Fibroblast of lung (primary cell): ENCODE data around the gene COL25A1. TPM values are rescaled to one million over a fixed set of nuclear protein-coding genes. Genes with fewer than 3 reads are reported as not detected.

ENCODE experiments used
- DNase-seq, 2 donors: peaks; one replicate each; pipeline versions ENCODE4 v3.0.0 to v3.0.0-alpha.2; 2010; ENCODE audit warnings: low read depth in 2 of 2
- H2AFZ ChIP-seq: 2 replicates; pipeline ENCODE4 v1.5.1; 2012; ENCODE audit warnings: low read length, control low read depth, inconsistent platforms
- H3K27ac ChIP-seq: 2 replicates; pipeline ENCODE4 v1.5.1; 2011; ENCODE audit warnings: low read length, control low read depth; ENCODE audit not compliant: insufficient read depth
- H3K27me3 ChIP-seq: 2 replicates; pipeline ENCODE4 v1.5.1; 2011; ENCODE audit warnings: mild to moderate bottlenecking, low read length; ENCODE audit not compliant: control insufficient read depth, insufficient read depth
- H3K36me3 ChIP-seq: 2 replicates; pipeline ENCODE4 v1.5.1; 2011; ENCODE audit warnings: low read length; ENCODE audit not compliant: control insufficient read depth, insufficient read depth
- H3K4me1 ChIP-seq: 2 replicates; pipeline ENCODE4 v1.5.1; 2011; ENCODE audit warnings: low read length; ENCODE audit not compliant: control insufficient read depth, insufficient read depth; ENCODE audit errors: extremely low read depth
- H3K4me2 ChIP-seq: 2 replicates; pipeline ENCODE4 v1.5.1; 2011; ENCODE audit warnings: low read length, control low read depth; ENCODE audit not compliant: insufficient read depth; ENCODE audit errors: extremely low read depth
- H3K4me3 ChIP-seq, 4 experiments: fragments of 200-600 bp in 1 of 4; sonication (generic) in 1 of 4; replicated peaks in 1 of 4; 2 replicates each; pipeline ENCODE4 v1.5.1; 2011 to 2016; ENCODE audit warnings: low read length in 4 of 4, low read depth in 3 of 4, mild to moderate bottlenecking in 3 of 4, control low read depth in 2 of 4, inconsistent platforms in 1 of 4, mixed read lengths in 1 of 4; ENCODE audit not compliant: insufficient read depth in 1 of 4; ENCODE audit errors: control extremely low read depth in 1 of 4
- H3K79me2 ChIP-seq: 2 replicates; pipeline ENCODE4 v1.5.1; 2012; ENCODE audit warnings: mild to moderate bottlenecking, low read length, inconsistent platforms; ENCODE audit not compliant: control insufficient read depth, insufficient read depth
- H3K9ac ChIP-seq: 2 replicates; pipeline ENCODE4 v1.5.1; 2011; ENCODE audit warnings: mild to moderate bottlenecking, low read length, control low read depth; ENCODE audit not compliant: insufficient read depth
- H3K9me3 ChIP-seq: 2 replicates; pipeline ENCODE4 v1.5.1; 2012; ENCODE audit warnings: low read depth, low read length; ENCODE audit not compliant: control insufficient read depth, insufficient read depth
- H4K20me1 ChIP-seq: 2 replicates; pipeline ENCODE4 v1.5.1; 2011; ENCODE audit warnings: low read length; ENCODE audit not compliant: control insufficient read depth, insufficient read depth; ENCODE audit errors: extremely low read depth
- EZH2 ChIP-seq: IDR thresholded peaks from 2 replicates; pipeline ENCODE4 v1.5.1; 2012; ENCODE audit warnings: low read length, control low read depth, mild to moderate bottlenecking; ENCODE audit errors: missing control alignments
- polyA plus RNA-seq, 2 donors: library from polyadenylated mRNA; depleted of rRNA in 1 of 2; stranded (reverse) in 1 of 2; unstranded in 1 of 2; fragments of >200 nt; gene quantifications; 2 replicates each; pipeline ENCODE4 v1.2.1, GENCODE V29; 2011 to 2012; ENCODE audit warnings: missing spikeins in 1 of 2
- total RNA-seq: library from RNA; depleted of rRNA; stranded (reverse); fragments of >200 nt; gene quantifications from 2 replicates; pipeline ENCODE4 v1.2.1, GENCODE V29; 2014
- TF ChIP-seq, protein P1 (sequence below), 2 donors: IDR thresholded peaks in 1 of 2; conservative IDR thresholded peaks in 1 of 2; 1 replicate in 1 of 2; 2 replicates in 1 of 2; pipeline ENCODE4 v1.5.1; 2011 to 2012; ENCODE audit warnings: low read length in 2 of 2, control low read depth in 1 of 2, inconsistent platforms in 1 of 2, low read depth in 1 of 2, mild to moderate bottlenecking in 1 of 2

Gene COL25A1
- total and polyA plus RNA-seq, 2 donors (not counting 1 experiment from before 2014, with no cell fraction given): under 0.01 to 0.01 TPM

DNA sequence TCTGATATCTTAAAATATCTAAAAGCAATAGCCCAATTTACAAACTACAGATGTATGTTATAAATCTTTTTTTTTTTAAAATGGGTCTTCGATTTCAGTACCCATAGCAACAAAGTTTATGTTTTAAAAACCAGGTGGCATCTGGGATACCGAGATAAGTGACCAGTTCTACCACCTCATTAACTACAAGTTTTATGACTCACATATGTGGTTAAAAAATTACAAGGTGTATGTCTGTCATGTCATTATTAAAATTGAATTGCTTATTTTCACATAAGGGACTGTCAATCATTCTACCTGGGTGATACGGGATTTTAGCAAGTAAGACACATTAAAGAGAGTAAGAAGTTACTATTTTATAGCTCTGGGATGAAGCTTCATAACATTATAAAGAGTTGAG is 347.6 kb downstream of the COL25A1 start:
- H3K4me1 ChIP-seq: no peaks in the 10 kb centered on the region
- H2AFZ ChIP-seq: no peak overlapping the region
- H3K27me3 ChIP-seq: no peaks in the 10 kb centered on the region
- H3K79me2 ChIP-seq: no peaks in the 10 kb centered on the region
- H3K36me3 ChIP-seq: no peaks in the 10 kb centered on the region
- H3K9ac ChIP-seq: no peak overlapping the region
- H4K20me1 ChIP-seq: no peaks in the 10 kb centered on the region
- H3K4me2 ChIP-seq: no peak overlapping the region
- H3K27ac ChIP-seq: no peak overlapping the region
- TF ChIP-seq EZH2: no peak
- TF ChIP-seq, protein P1, sequence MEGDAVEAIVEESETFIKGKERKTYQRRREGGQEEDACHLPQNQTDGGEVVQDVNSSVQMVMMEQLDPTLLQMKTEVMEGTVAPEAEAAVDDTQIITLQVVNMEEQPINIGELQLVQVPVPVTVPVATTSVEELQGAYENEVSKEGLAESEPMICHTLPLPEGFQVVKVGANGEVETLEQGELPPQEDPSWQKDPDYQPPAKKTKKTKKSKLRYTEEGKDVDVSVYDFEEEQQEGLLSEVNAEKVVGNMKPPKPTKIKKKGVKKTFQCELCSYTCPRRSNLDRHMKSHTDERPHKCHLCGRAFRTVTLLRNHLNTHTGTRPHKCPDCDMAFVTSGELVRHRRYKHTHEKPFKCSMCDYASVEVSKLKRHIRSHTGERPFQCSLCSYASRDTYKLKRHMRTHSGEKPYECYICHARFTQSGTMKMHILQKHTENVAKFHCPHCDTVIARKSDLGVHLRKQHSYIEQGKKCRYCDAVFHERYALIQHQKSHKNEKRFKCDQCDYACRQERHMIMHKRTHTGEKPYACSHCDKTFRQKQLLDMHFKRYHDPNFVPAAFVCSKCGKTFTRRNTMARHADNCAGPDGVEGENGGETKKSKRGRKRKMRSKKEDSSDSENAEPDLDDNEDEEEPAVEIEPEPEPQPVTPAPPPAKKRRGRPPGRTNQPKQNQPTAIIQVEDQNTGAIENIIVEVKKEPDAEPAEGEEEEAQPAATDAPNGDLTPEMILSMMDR (conservative IDR thresholded peaks at IDR 0.05 in 1 of 2, IDR thresholded peaks at IDR 0.05 in 1 of 2; ENCODE audit: low read depth in 1 of 2, low read length in 2 of 2): no peak
- H3K4me3 ChIP-seq: no peak overlapping the region
- DNase-seq: peak in 1 of 2 donors; percentile 9
- no peaks in the 10 kb centered on the region for H3K9me3 ChIP-seq

DNA sequence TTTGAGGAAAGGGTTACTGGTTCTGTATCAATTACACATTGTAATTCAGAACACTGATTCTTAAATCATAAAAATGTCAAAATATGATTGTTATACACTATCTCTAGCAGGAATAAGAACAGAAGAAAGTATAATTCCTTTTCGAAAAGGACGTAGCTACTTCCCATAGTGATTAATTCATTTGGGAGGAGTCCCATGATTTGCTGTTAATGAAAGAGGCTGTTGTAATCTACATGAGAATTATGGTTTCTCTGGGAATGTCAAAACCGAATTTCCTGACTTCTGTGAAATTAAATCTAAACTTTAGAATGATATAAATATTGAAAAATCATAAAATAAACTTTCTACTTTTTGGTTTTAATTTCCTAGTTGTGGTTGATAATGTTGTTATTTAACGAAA is 348.5 kb downstream of the COL25A1 start:
- H3K79me2 ChIP-seq: no peaks in the 10 kb centered on the region
- no peaks in the 10 kb centered on the region for H3K27me3 ChIP-seq
- H4K20me1 ChIP-seq: no peaks in the 10 kb centered on the region
- no peaks in the 10 kb centered on the region for H3K9me3 ChIP-seq
- H3K9ac ChIP-seq: no peak overlapping the region
- H2AFZ ChIP-seq: no peak overlapping the region
- TF ChIP-seq EZH2: no peak
- TF ChIP-seq, protein P1 (conservative IDR thresholded peaks at IDR 0.05 in 1 of 2, IDR thresholded peaks at IDR 0.05 in 1 of 2; ENCODE audit: low read depth in 1 of 2, low read length in 2 of 2): no peak
- H3K27ac ChIP-seq: no peak overlapping the region
- no peak for DNase-seq
- no peak overlapping the region for H3K4me2 ChIP-seq
- no peaks in the 10 kb centered on the region for H3K4me1 ChIP-seq
- no peaks in the 10 kb centered on the region for H3K36me3 ChIP-seq
- no peak overlapping the region for H3K4me3 ChIP-seq

DNA sequence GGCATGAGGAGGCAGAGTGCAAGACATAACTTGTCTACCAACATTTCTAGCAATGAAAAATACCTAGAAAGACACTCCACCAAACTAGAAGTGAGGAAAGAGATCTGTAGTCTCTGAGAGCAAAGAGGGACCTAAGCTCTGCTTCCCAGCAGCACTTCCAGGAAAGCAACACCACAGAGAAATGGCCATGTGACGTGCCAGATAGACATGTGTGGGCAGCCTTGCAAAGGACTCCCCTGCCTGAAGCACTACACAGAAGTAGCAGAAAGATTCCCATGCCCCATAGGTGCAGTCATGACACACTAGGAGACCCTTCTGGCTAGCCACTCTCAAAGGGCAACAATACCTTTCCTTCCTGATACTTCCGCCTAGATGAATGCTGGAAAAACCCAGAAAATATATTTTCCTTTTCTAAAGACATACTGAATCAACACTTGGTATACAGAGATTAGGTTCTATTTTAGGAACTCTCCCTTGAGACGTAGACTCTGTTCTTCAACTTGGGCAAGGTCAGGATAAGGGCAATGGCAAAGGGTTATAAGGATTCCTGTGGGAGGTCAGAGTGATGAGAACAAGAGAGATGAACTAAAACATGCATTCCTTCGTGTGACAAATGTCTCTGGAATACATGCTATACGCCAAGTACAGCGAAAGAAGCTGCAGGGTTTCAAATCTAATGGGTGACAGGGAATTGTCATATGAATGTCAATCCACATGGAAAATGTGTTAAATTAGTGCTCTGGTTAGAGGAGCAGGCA is 352.1 kb downstream of the COL25A1 start:
- Histone ChIP-seq H3K4me3 (no peak overlapping the region), H3K27ac (no peak overlapping the region), H3K79me2 (no peaks in the 10 kb centered on the region), H3K36me3 (no peaks in the 10 kb centered on the region), H4K20me1 (no peaks in the 10 kb centered on the region), H3K9ac (no peak overlapping the region), H3K27me3 (no peaks in the 10 kb centered on the region), H2AFZ (no peak overlapping the region), H3K9me3 (no peaks in the 10 kb centered on the region), H3K4me2 (no peak overlapping the region), H3K4me1 (no peaks in the 10 kb centered on the region)
- TF ChIP-seq, protein P1 (conservative IDR thresholded peaks at IDR 0.05 in 1 of 2, IDR thresholded peaks at IDR 0.05 in 1 of 2; ENCODE audit: low read depth in 1 of 2, low read length in 2 of 2): no peak
- no peak for TF ChIP-seq EZH2
- peak in 1 of 2 donors; percentile 8 for DNase-seq
